ENCODE results near the gene CAMKMT.

- TF ChIP-seq CTCF (IDR thresholded peaks at IDR 0.05) (no peak), POLR2AphosphoS5 (IDR thresholded peaks at IDR 0.05) (no peak), POLR2A (IDR thresholded peaks at IDR 0.05) (no peak)
Measured at GRCh38 chr2:44443517-44443916, 81.8 kb downstream of the CAMKMT start.
